ENCODE measurements around the gene MAP4K4.

GRCh38 chr2:101742547-101742946 lies 45.0 kb downstream of the MAP4K4 start:
- TF ChIP-seq EZH2 (optimal IDR thresholded peaks at IDR 0.05; ENCODE audit: low read depth, low read length) (no peak), CTCF (IDR thresholded peaks at IDR 0.05; ENCODE audit: low read length) (no peak), EZH2phosphoT487 (IDR thresholded peaks at IDR 0.05; ENCODE audit: low read length) (no peak)
